K562 (cell line): ENCODE results near the gene EXOC6. TPM values are rescaled to one million over a fixed set of nuclear protein-coding genes. Genes with fewer than 3 reads are reported as not detected.

Experiments
- CEBPB ChIP-seq: fragments of 450-650 bp; IDR thresholded peaks from 2 replicates; pipeline ENCODE4 v1.6.1; 2016; ENCODE audit warnings: missing genetic modification characterization, missing compliant biosample characterization
- HDGF ChIP-seq: fragments of 450-650 bp; IDR thresholded peaks from 2 replicates; pipeline ENCODE4 v1.6.1; 2016
- PYGO2 ChIP-seq: fragments of 450-650 bp; IDR thresholded peaks from 2 replicates; pipeline ENCODE4 v1.6.1; 2016; ENCODE audit warnings: mild to moderate bottlenecking, missing genetic modification characterization, moderate library complexity, missing compliant biosample characterization
- RBFOX2 ChIP-seq: fragments of 200-400 bp; formaldehyde crosslinking; IDR thresholded peaks from 2 replicates; pipeline ENCODE4 v1.6.1; 2017; ENCODE audit warnings: low read depth, mild to moderate bottlenecking, low read length, moderate library complexity
- TAF9B ChIP-seq: fragments of 450-650 bp; IDR thresholded peaks from 2 replicates; pipeline ENCODE4 v1.6.1; 2018; ENCODE audit warnings: mild to moderate bottlenecking; ENCODE audit not compliant: partially characterized antibody
- ZBTB1 ChIP-seq: sonication (generic); formaldehyde crosslinking; IDR thresholded peaks from 2 replicates; pipeline ENCODE4 v1.8.1; 2023; ENCODE audit warnings: missing genetic modification reagents, low read depth, mild to moderate bottlenecking, borderline replicate concordance
- ZNF121 ChIP-seq: sonication (generic); formaldehyde crosslinking; conservative IDR thresholded peaks from 2 replicates; pipeline ENCODE4 v1.8.0; 2022; ENCODE audit warnings: missing genetic modification reagents
- ZNF165 ChIP-seq: fragments of 250-450 bp; sonication (Bioruptor Pico); IDR thresholded peaks from 2 replicates; pipeline ENCODE4 v1.4.0; 2020; ENCODE audit warnings: borderline replicate concordance
- ZNF324 ChIP-seq: fragments of 250-450 bp; sonication (Bioruptor Pico); IDR thresholded peaks from 2 replicates; pipeline ENCODE4 v1.4.0; 2020; ENCODE audit warnings: mild to moderate bottlenecking
- ZSCAN29 ChIP-seq: fragments of 450-650 bp; IDR thresholded peaks from 2 replicates; pipeline ENCODE4 v1.6.1; 2017
- polyA plus RNA-seq, 8 experiments: library from polyadenylated mRNA; depleted of rRNA in 4 of 8; stranded (reverse) in 5 of 8; unstranded in 3 of 8; fragments of >200 nt; fragmentation: Nextera tagmentation in 2 of 8; fragmentation: Illumina TruSeq in 1 of 8; extraction: Ambion mirVana in 2 of 8; extraction: Trizol in 1 of 8; gene quantifications; 2 replicates each; pipeline versions ENCODE4 v1.2.1 to v1.2.3, GENCODE V29; 2011 to 2014; ENCODE audit warnings: inconsistent platforms in 1 of 8, missing spikeins in 1 of 8
- total RNA-seq, 7 experiments: library from RNA; depleted of rRNA in 6 of 7; stranded (reverse); fragments of >200 nt in 6 of 7; fragmentation: Illumina TruSeq in 2 of 7; extraction: Trizol in 2 of 7; gene quantifications; 2 replicates each; pipeline versions ENCODE4 v1.2.1 to v1.2.3, GENCODE V29; 2011 to 2021; ENCODE audit warnings: low replicate concordance in 1 of 7
- TF ChIP-seq, protein P1 (sequence below): sonication (generic); formaldehyde crosslinking; IDR thresholded peaks from 2 replicates; pipeline ENCODE4 v1.8.0; 2023; ENCODE audit warnings: mild to moderate bottlenecking, missing genetic modification reagents
- TF ChIP-seq, protein P2 (sequence below): sonication (generic); formaldehyde crosslinking; IDR thresholded peaks from 2 replicates; pipeline ENCODE4 v1.8.1; 2022; ENCODE audit warnings: missing genetic modification reagents

The EXOC6 gene
- total and polyA plus RNA-seq, 9 of the 15 experiments (the other 6 are each of a cell fraction or from before 2014, with no cell fraction given), result 13.9 to 42.8 (median 24.9) TPM

DNA sequence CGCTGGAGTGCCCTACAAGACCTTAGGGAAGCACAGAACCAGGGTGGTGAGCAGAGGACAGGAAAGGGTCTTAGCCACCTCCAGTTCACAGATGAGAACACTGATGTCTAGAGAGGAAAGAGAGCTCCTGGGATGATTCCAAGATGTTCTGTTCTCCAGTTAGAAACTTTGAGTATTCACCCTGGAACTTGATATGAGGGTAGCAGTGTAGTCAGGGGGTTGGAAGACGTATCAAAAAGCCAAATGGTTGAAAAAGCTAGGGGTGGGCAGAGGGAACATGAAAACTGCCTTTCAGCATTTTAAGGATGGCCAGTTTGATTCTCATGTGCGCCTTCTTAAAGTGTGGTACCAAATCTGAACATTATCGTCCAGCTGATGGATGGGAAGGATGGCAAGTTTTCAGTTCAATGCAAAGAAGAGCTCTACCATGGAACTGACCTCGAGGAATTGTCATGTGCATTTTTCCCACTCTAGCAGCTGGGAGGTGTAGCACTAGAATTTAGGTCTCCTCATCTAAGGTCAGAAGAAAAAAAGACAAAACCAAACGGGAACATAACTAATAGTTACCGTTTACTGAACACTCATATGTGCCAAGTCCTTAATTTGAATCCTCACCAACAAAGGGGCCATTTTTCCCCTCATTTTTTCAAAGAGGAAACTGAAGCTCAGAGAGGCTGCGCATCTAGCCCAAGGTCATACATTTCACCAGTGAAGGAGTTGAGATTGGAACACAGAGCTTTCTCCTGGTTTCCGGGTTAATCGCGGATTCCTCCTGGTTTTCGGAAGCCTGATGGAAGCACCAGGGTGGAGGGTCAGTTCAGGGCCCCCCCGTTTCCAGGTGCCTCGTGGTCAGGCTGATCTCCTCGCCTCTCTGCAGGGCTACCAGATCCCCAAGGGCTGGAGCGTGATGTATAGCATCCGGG is 219.4 kb downstream of the EXOC6 start (continued):
- TF ChIP-seq, protein P1, sequence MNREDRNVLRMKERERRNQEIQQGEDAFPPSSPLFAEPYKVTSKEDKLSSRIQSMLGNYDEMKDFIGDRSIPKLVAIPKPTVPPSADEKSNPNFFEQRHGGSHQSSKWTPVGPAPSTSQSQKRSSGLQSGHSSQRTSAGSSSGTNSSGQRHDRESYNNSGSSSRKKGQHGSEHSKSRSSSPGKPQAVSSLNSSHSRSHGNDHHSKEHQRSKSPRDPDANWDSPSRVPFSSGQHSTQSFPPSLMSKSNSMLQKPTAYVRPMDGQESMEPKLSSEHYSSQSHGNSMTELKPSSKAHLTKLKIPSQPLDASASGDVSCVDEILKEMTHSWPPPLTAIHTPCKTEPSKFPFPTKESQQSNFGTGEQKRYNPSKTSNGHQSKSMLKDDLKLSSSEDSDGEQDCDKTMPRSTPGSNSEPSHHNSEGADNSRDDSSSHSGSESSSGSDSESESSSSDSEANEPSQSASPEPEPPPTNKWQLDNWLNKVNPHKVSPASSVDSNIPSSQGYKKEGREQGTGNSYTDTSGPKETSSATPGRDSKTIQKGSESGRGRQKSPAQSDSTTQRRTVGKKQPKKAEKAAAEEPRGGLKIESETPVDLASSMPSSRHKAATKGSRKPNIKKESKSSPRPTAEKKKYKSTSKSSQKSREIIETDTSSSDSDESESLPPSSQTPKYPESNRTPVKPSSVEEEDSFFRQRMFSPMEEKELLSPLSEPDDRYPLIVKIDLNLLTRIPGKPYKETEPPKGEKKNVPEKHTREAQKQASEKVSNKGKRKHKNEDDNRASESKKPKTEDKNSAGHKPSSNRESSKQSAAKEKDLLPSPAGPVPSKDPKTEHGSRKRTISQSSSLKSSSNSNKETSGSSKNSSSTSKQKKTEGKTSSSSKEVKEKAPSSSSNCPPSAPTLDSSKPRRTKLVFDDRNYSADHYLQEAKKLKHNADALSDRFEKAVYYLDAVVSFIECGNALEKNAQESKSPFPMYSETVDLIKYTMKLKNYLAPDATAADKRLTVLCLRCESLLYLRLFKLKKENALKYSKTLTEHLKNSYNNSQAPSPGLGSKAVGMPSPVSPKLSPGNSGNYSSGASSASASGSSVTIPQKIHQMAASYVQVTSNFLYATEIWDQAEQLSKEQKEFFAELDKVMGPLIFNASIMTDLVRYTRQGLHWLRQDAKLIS (CRISPR knock-in tag), result no peak
- TF ChIP-seq HDGF (no peak), ZNF121 (CRISPR knock-in tag) (no peak), ZNF165 (CRISPR knock-in tag) (no peak), ZSCAN29 (no peak), CEBPB (no peak), PYGO2 (no peak), RBFOX2 (no peak), ZNF324 (CRISPR knock-in tag) (no peak), ZBTB1 (CRISPR knock-in tag) (no peak), TAF9B (no peak)
- TF ChIP-seq, protein P2, sequence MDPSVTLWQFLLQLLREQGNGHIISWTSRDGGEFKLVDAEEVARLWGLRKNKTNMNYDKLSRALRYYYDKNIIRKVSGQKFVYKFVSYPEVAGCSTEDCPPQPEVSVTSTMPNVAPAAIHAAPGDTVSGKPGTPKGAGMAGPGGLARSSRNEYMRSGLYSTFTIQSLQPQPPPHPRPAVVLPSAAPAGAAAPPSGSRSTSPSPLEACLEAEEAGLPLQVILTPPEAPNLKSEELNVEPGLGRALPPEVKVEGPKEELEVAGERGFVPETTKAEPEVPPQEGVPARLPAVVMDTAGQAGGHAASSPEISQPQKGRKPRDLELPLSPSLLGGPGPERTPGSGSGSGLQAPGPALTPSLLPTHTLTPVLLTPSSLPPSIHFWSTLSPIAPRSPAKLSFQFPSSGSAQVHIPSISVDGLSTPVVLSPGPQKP, result no peak
